Measurements from ENCODE around the gene CFAP74. TPM values are rescaled to one million over a fixed set of nuclear protein-coding genes. Genes with fewer than 3 reads are reported as not detected.
A peak's percentile ranks its signal among the peaks of the same experiment; 100 is the strongest.

CFAP74 gene
- polyA plus RNA-seq (0.22 TPM in 1 of 2 replicates, not detected in the other), polyA minus RNA-seq (0.23 TPM in 1 of 2 replicates, not detected in the other)

- Histone ChIP-seq H3K9ac (ENCODE audit: low read length) (peak within 1 kb of the TSS; percentile 49), H3K4me3 (ENCODE audit: low read length) (peak within 1 kb of the TSS; percentile 61), H4K20me1 (ENCODE audit: insufficient read depth) (no peaks in the 10 kb centered on the region), H3K9me3 (ENCODE audit: low read length) (no peaks in the 10 kb centered on the region), H2AFZ (ENCODE audit: low read depth, low read length) (peak within 1 kb of the TSS; percentile 27), H3K79me2 (replicated peaks; ENCODE audit: insufficient read depth, low read length) (no peaks in the 10 kb centered on the region), H3K27ac (ENCODE audit: low read length) (no peak within 1 kb of the TSS), H3K27me3 (ENCODE audit: insufficient read depth, low read depth, low read length) (no peaks in the 10 kb centered on the region), H3K9me2 (ENCODE audit: insufficient read depth, low read length) (no peaks in the 10 kb centered on the region), H3K4me2 (ENCODE audit: low read length) (no peak within 1 kb of the TSS), H3F3A (ENCODE audit: insufficient read depth, low read length, poor library complexity, severe bottlenecking) (no peaks in the 10 kb centered on the region), H3K36me3 (ENCODE audit: insufficient read depth, low read length) (no peaks in the 10 kb centered on the region)
- TF ChIP-seq CTCF (IDR thresholded peaks at IDR 0.05; ENCODE audit: poor library complexity, severe bottlenecking) = no peak
- TF ChIP-seq POLR2AphosphoS5 (IDR thresholded peaks at IDR 0.05) = no peak
- peak; percentile 54 for TF ChIP-seq MXI1 (conservative IDR thresholded peaks at IDR 0.05; ENCODE audit: poor library complexity, severe bottlenecking)
- TF ChIP-seq SMC3 (conservative IDR thresholded peaks at IDR 0.05; ENCODE audit: poor library complexity) = peak; percentile 27
- TF ChIP-seq REST (IDR thresholded peaks at IDR 0.05; ENCODE audit: borderline replicate concordance) = no peak
- no peak for TF ChIP-seq EP300 (conservative IDR thresholded peaks at IDR 0.05; ENCODE audit: poor library complexity, severe bottlenecking)
- TF ChIP-seq TAF1 (IDR thresholded peaks at IDR 0.05; ENCODE audit: low read depth) = no peak
- TF ChIP-seq RAD21 (conservative IDR thresholded peaks at IDR 0.05) = peak; percentile 19
These were observed at the start of gene CFAP74 for GRCh38 chr1:2003541-2004131. TSS of gene CFAP74 (minus strand) at chr1:2003786. CDS start at chr1:1990956, 12,830 bp downstream.

- Histone ChIP-seq H3K9ac (ENCODE audit: low read length) (no peak overlapping the region), H3K79me2 (replicated peaks; ENCODE audit: insufficient read depth, low read length) (no peaks in the 10 kb centered on the region), H3K9me3 (ENCODE audit: low read length) (no peaks in the 10 kb centered on the region), H3K27me3 (ENCODE audit: insufficient read depth, low read depth, low read length) (peaks cover 37% of the 10 kb centered on the region), H3K4me3 (ENCODE audit: low read length) (no peak overlapping the region), H4K20me1 (ENCODE audit: insufficient read depth) (no peaks in the 10 kb centered on the region), H3K4me2 (ENCODE audit: low read length) (no peak overlapping the region), H3K27ac (ENCODE audit: low read length) (no peak overlapping the region), H3K9me2 (ENCODE audit: insufficient read depth, low read length) (no peaks in the 10 kb centered on the region), H3F3A (ENCODE audit: insufficient read depth, low read length, poor library complexity, severe bottlenecking) (no peaks in the 10 kb centered on the region), H3K36me3 (ENCODE audit: insufficient read depth, low read length) (no peaks in the 10 kb centered on the region), H2AFZ (ENCODE audit: low read depth, low read length) (no peak overlapping the region)
- TF ChIP-seq SMC3 (conservative IDR thresholded peaks at IDR 0.05; ENCODE audit: poor library complexity) (no peak), REST (IDR thresholded peaks at IDR 0.05; ENCODE audit: borderline replicate concordance) (no peak), TAF1 (IDR thresholded peaks at IDR 0.05; ENCODE audit: low read depth) (no peak), RAD21 (conservative IDR thresholded peaks at IDR 0.05) (no peak)
These were observed 49.6 kb upstream of the CFAP74 start for GRCh38 chr1:2053217-2053616.

Measured in neural cell (in vitro differentiated cells).